ENCODE results near the gene DPH1. TPM values are rescaled to one million over a fixed set of nuclear protein-coding genes. Genes with fewer than 3 reads are reported as not detected.
A peak's percentile ranks its signal among the peaks of the same experiment; 100 is the strongest.

Gene DPH1
- total and polyA plus RNA-seq, 3 donors from 2014 or later, result 32.6 to 93.3 (median 91.9) TPM

GRCh38 chr17:2041561-2042389 is 11.8 kb downstream of the DPH1 start, which contains the start of gene OVCA2:
Gene OVCA2, plus strand, starts transcription at chr17:2042022. Its CDS starts 26 bp downstream, at chr17:2042048.
- TF ChIP-seq POLR2A (IDR thresholded peaks at IDR 0.05) (peak; percentile 17), CTCF (IDR thresholded peaks at IDR 0.05) (peak; percentile 31 to 62 (median 36))
- H3K27me3 ChIP-seq, result no peaks in the 10 kb centered on the region
- peak within 1 kb of the TSS; percentile 78 to 92 for H3K27ac ChIP-seq
- peak; percentile 97 for DNase-seq
- peaks cover 14% of the 10 kb centered on the region for H3K4me1 ChIP-seq
- peak within 1 kb of the TSS; percentile 69 to 78 for H3K4me3 ChIP-seq
- 0 to 1% methylated on average over 17 to 63 of the region's 93 CpGs for WGBS, 2 donors
- no peaks in the 10 kb centered on the region for H3K36me3 ChIP-seq (ENCODE audit: low read depth, missing control alignments)
- intact Hi-C loops (cut with DNase I; ENCODE audit: low total_unique reads), result no loop called here
- H3K9me3 ChIP-seq, result no peaks in the 10 kb centered on the region

- DNase-seq, result no peak
- 9 to 11% methylated on average over 17 of the region's 17 CpGs for WGBS, 2 donors
- peak overlapping the region; percentile 69 to 78 for H3K4me3 ChIP-seq
- intact Hi-C loops (cut with DNase I; ENCODE audit: low total_unique reads), result no loop called here
- no peaks in the 10 kb centered on the region for H3K27me3 ChIP-seq
- peak overlapping the region; percentile 78 to 92 for H3K27ac ChIP-seq
- TF ChIP-seq CTCF (IDR thresholded peaks at IDR 0.05) (no peak), POLR2A (IDR thresholded peaks at IDR 0.05) (no peak)
- no peaks in the 10 kb centered on the region for H3K36me3 ChIP-seq (ENCODE audit: low read depth, missing control alignments)
- H3K4me1 ChIP-seq, result peaks cover 14% of the 10 kb centered on the region
- H3K9me3 ChIP-seq, result no peaks in the 10 kb centered on the region
Measured at GRCh38 chr17:2042390-2042847, 12.5 kb downstream of the DPH1 start.

- Histone ChIP-seq H3K4me3 (peak overlapping the region in 1 of 2 donors; percentile 78), H3K36me3 (ENCODE audit: low read depth, missing control alignments) (no peaks in the 10 kb centered on the region)
- intact Hi-C loops (cut with DNase I; ENCODE audit: low total_unique reads), result no loop called here
Measured at GRCh38 chr17:2042933-2043332, 13.0 kb downstream of the DPH1 start.

GRCh38 chr17:2043785-2044184 is 13.8 kb downstream of the DPH1 start:
- WGBS, 2 donors, result 79 to 88% methylated on average over 6 of the region's 6 CpGs
- intact Hi-C loops (cut with DNase I; ENCODE audit: low total_unique reads), result no loop called here
- Histone ChIP-seq H3K4me1 (peaks cover 15% of the 10 kb centered on the region), H3K27me3 (no peaks in the 10 kb centered on the region), H3K27ac (no peak overlapping the region), H3K36me3 (ENCODE audit: low read depth, missing control alignments) (no peaks in the 10 kb centered on the region), H3K9me3 (no peaks in the 10 kb centered on the region), H3K4me3 (no peak overlapping the region)
- TF ChIP-seq CTCF (IDR thresholded peaks at IDR 0.05), result no peak
- TF ChIP-seq POLR2A (IDR thresholded peaks at IDR 0.05), result no peak
- no peak for DNase-seq

More at GRCh38 chr17:2042933-2043332, 13.0 kb downstream of the DPH1 start:
- peaks cover 14% of the 10 kb centered on the region for H3K4me1 ChIP-seq
- DNase-seq, result no peak
- no peaks in the 10 kb centered on the region for H3K9me3 ChIP-seq
- H3K27ac ChIP-seq, result peak overlapping the region in 1 of 2 donors; percentile 92
- H3K27me3 ChIP-seq, result no peaks in the 10 kb centered on the region
- 49 to 64% methylated on average over 5 of the region's 5 CpGs for WGBS, 2 donors
- TF ChIP-seq CTCF (IDR thresholded peaks at IDR 0.05), result no peak
- TF ChIP-seq POLR2A (IDR thresholded peaks at IDR 0.05), result no peak
